ENCODE measurements around the gene SLC37A1.

GRCh38 chr21:42513985-42514882 is 582 bp downstream of the SLC37A1 start:
- TF ChIP-seq, protein P1, sequence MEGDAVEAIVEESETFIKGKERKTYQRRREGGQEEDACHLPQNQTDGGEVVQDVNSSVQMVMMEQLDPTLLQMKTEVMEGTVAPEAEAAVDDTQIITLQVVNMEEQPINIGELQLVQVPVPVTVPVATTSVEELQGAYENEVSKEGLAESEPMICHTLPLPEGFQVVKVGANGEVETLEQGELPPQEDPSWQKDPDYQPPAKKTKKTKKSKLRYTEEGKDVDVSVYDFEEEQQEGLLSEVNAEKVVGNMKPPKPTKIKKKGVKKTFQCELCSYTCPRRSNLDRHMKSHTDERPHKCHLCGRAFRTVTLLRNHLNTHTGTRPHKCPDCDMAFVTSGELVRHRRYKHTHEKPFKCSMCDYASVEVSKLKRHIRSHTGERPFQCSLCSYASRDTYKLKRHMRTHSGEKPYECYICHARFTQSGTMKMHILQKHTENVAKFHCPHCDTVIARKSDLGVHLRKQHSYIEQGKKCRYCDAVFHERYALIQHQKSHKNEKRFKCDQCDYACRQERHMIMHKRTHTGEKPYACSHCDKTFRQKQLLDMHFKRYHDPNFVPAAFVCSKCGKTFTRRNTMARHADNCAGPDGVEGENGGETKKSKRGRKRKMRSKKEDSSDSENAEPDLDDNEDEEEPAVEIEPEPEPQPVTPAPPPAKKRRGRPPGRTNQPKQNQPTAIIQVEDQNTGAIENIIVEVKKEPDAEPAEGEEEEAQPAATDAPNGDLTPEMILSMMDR (IDR thresholded peaks at IDR 0.05; ENCODE audit: insufficient read depth, low read length) = no peak
- TF ChIP-seq POLR2AphosphoS5 (IDR thresholded peaks at IDR 0.05; ENCODE audit: low read depth) (no peak), REST (IDR thresholded peaks at IDR 0.05; ENCODE audit: insufficient replicate concordance, low read depth) (no peak), GABPA (IDR thresholded peaks at IDR 0.05; ENCODE audit: low read depth) (no peak), SPI1 (IDR thresholded peaks at IDR 0.05; ENCODE audit: borderline replicate concordance, low read depth) (no peak)
